ENCODE results near the gene PDZD7. TPM values are rescaled to one million over a fixed set of nuclear protein-coding genes. Genes with fewer than 3 reads are reported as not detected.

The PDZD7 gene
- total and polyA plus RNA-seq, 9 of the 15 experiments (the other 6 are each of a cell fraction or from before 2014, with no cell fraction given), result 0.04 to 0.24 (median 0.08) TPM; not detected in 3

DNA sequence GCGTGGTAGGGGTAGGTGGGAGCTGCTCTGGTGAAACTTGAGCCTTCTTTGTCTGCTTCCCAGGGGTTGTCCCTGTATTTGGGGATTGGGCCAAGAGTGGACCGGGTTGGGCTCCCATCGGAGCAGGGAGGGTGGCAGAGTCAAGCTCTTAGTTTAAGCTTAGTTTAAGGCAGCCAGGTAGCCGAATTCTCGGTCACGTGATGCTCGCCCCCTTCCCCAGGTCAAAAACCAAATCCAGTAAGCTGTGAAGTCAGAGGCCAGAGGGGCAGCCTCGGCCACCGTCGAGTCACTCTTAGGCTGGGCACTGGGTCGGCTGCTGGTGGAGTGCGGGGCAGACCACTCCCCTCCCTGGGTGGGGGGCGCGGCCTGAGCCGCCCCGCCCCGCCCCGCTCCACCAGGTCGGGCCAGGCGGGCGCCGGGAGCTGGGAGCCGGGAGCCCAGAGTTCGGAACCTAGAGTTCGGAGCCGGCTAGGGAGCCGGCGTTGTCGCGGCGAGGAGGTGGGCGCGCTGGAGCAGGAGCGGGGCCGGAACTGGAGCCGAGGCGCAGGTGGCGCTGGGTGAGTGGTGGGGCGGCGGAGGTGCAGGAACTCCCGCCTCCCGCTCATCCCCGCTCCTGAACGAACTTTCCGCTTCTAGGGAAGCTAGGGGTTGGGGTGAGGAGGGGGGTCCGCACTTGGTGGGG, 34.1 kb downstream of the PDZD7 start (continued):
- TF ChIP-seq, protein P1, sequence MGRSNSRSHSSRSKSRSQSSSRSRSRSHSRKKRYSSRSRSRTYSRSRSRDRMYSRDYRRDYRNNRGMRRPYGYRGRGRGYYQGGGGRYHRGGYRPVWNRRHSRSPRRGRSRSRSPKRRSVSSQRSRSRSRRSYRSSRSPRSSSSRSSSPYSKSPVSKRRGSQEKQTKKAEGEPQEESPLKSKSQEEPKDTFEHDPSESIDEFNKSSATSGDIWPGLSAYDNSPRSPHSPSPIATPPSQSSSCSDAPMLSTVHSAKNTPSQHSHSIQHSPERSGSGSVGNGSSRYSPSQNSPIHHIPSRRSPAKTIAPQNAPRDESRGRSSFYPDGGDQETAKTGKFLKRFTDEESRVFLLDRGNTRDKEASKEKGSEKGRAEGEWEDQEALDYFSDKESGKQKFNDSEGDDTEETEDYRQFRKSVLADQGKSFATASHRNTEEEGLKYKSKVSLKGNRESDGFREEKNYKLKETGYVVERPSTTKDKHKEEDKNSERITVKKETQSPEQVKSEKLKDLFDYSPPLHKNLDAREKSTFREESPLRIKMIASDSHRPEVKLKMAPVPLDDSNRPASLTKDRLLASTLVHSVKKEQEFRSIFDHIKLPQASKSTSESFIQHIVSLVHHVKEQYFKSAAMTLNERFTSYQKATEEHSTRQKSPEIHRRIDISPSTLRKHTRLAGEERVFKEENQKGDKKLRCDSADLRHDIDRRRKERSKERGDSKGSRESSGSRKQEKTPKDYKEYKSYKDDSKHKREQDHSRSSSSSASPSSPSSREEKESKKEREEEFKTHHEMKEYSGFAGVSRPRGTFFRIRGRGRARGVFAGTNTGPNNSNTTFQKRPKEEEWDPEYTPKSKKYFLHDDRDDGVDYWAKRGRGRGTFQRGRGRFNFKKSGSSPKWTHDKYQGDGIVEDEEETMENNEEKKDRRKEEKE (IDR thresholded peaks at IDR 0.05; ENCODE audit: borderline replicate concordance in 1 of 2, control insufficient read depth in 1 of 2, low read depth in 2 of 2, low read length in 1 of 2), result no peak
- TF ChIP-seq ZNF707 (CRISPR knock-in tag; conservative IDR thresholded peaks at IDR 0.05), result no peak
- no peak for TF ChIP-seq ZNF3 (CRISPR knock-in tag; IDR thresholded peaks at IDR 0.05)
- TF ChIP-seq ATF7 (IDR thresholded peaks at IDR 0.05), result no peak
- TF ChIP-seq ZNF77 (CRISPR knock-in tag; IDR thresholded peaks at IDR 0.05), result no peak
- no peak for TF ChIP-seq TCF3 (CRISPR knock-in tag; IDR thresholded peaks at IDR 0.05)
- no peak for TF ChIP-seq THRAP3 (IDR thresholded peaks at IDR 0.05; ENCODE audit: borderline replicate concordance)
- TF ChIP-seq NCOR1 (IDR thresholded peaks at IDR 0.05), result no peak
- TF ChIP-seq, protein P2, sequence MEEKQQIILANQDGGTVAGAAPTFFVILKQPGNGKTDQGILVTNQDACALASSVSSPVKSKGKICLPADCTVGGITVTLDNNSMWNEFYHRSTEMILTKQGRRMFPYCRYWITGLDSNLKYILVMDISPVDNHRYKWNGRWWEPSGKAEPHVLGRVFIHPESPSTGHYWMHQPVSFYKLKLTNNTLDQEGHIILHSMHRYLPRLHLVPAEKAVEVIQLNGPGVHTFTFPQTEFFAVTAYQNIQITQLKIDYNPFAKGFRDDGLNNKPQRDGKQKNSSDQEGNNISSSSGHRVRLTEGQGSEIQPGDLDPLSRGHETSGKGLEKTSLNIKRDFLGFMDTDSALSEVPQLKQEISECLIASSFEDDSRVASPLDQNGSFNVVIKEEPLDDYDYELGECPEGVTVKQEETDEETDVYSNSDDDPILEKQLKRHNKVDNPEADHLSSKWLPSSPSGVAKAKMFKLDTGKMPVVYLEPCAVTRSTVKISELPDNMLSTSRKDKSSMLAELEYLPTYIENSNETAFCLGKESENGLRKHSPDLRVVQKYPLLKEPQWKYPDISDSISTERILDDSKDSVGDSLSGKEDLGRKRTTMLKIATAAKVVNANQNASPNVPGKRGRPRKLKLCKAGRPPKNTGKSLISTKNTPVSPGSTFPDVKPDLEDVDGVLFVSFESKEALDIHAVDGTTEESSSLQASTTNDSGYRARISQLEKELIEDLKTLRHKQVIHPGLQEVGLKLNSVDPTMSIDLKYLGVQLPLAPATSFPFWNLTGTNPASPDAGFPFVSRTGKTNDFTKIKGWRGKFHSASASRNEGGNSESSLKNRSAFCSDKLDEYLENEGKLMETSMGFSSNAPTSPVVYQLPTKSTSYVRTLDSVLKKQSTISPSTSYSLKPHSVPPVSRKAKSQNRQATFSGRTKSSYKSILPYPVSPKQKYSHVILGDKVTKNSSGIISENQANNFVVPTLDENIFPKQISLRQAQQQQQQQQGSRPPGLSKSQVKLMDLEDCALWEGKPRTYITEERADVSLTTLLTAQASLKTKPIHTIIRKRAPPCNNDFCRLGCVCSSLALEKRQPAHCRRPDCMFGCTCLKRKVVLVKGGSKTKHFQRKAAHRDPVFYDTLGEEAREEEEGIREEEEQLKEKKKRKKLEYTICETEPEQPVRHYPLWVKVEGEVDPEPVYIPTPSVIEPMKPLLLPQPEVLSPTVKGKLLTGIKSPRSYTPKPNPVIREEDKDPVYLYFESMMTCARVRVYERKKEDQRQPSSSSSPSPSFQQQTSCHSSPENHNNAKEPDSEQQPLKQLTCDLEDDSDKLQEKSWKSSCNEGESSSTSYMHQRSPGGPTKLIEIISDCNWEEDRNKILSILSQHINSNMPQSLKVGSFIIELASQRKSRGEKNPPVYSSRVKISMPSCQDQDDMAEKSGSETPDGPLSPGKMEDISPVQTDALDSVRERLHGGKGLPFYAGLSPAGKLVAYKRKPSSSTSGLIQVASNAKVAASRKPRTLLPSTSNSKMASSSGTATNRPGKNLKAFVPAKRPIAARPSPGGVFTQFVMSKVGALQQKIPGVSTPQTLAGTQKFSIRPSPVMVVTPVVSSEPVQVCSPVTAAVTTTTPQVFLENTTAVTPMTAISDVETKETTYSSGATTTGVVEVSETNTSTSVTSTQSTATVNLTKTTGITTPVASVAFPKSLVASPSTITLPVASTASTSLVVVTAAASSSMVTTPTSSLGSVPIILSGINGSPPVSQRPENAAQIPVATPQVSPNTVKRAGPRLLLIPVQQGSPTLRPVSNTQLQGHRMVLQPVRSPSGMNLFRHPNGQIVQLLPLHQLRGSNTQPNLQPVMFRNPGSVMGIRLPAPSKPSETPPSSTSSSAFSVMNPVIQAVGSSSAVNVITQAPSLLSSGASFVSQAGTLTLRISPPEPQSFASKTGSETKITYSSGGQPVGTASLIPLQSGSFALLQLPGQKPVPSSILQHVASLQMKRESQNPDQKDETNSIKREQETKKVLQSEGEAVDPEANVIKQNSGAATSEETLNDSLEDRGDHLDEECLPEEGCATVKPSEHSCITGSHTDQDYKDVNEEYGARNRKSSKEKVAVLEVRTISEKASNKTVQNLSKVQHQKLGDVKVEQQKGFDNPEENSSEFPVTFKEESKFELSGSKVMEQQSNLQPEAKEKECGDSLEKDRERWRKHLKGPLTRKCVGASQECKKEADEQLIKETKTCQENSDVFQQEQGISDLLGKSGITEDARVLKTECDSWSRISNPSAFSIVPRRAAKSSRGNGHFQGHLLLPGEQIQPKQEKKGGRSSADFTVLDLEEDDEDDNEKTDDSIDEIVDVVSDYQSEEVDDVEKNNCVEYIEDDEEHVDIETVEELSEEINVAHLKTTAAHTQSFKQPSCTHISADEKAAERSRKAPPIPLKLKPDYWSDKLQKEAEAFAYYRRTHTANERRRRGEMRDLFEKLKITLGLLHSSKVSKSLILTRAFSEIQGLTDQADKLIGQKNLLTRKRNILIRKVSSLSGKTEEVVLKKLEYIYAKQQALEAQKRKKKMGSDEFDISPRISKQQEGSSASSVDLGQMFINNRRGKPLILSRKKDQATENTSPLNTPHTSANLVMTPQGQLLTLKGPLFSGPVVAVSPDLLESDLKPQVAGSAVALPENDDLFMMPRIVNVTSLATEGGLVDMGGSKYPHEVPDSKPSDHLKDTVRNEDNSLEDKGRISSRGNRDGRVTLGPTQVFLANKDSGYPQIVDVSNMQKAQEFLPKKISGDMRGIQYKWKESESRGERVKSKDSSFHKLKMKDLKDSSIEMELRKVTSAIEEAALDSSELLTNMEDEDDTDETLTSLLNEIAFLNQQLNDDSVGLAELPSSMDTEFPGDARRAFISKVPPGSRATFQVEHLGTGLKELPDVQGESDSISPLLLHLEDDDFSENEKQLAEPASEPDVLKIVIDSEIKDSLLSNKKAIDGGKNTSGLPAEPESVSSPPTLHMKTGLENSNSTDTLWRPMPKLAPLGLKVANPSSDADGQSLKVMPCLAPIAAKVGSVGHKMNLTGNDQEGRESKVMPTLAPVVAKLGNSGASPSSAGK (IDR thresholded peaks at IDR 0.05), result no peak
- no peak for TF ChIP-seq MTF1 (CRISPR knock-in tag; IDR thresholded peaks at IDR 0.05; ENCODE audit: borderline replicate concordance)
- TF ChIP-seq, protein P3, sequence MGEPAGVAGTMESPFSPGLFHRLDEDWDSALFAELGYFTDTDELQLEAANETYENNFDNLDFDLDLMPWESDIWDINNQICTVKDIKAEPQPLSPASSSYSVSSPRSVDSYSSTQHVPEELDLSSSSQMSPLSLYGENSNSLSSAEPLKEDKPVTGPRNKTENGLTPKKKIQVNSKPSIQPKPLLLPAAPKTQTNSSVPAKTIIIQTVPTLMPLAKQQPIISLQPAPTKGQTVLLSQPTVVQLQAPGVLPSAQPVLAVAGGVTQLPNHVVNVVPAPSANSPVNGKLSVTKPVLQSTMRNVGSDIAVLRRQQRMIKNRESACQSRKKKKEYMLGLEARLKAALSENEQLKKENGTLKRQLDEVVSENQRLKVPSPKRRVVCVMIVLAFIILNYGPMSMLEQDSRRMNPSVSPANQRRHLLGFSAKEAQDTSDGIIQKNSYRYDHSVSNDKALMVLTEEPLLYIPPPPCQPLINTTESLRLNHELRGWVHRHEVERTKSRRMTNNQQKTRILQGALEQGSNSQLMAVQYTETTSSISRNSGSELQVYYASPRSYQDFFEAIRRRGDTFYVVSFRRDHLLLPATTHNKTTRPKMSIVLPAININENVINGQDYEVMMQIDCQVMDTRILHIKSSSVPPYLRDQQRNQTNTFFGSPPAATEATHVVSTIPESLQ (CRISPR knock-in tag; IDR thresholded peaks at IDR 0.05), result no peak; the same call in 1 of the 2 replicates
